Measurements from ENCODE around the gene DOCK2.

- TF ChIP-seq, protein P1, sequence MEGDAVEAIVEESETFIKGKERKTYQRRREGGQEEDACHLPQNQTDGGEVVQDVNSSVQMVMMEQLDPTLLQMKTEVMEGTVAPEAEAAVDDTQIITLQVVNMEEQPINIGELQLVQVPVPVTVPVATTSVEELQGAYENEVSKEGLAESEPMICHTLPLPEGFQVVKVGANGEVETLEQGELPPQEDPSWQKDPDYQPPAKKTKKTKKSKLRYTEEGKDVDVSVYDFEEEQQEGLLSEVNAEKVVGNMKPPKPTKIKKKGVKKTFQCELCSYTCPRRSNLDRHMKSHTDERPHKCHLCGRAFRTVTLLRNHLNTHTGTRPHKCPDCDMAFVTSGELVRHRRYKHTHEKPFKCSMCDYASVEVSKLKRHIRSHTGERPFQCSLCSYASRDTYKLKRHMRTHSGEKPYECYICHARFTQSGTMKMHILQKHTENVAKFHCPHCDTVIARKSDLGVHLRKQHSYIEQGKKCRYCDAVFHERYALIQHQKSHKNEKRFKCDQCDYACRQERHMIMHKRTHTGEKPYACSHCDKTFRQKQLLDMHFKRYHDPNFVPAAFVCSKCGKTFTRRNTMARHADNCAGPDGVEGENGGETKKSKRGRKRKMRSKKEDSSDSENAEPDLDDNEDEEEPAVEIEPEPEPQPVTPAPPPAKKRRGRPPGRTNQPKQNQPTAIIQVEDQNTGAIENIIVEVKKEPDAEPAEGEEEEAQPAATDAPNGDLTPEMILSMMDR (IDR thresholded peaks at IDR 0.05) = no peak
- no peak for TF ChIP-seq ZFX (IDR thresholded peaks at IDR 0.05; ENCODE audit: borderline replicate concordance)
Observed at GRCh38 chr5:169748174-169748573, 111.1 kb downstream of the DOCK2 start.
